Cardiac fibroblast (primary cell): ENCODE data around the gene RTN4.

Experiments used
- DNase-seq, 2 donors: peaks; one replicate each; pipeline versions ENCODE4 v3.0.0 to v3.0.0-alpha.2; 2010; ENCODE audit warnings: low read depth in 2 of 2
- H3K4me3 ChIP-seq, 2 donors: replicated peaks in 1 of 2; 1 replicate in 1 of 2; 2 replicates in 1 of 2; pipeline ENCODE4 v1.5.1; 2011; ENCODE audit warnings: low read depth in 2 of 2, low read length in 2 of 2, mild to moderate bottlenecking in 2 of 2, moderate library complexity in 1 of 2
- TF ChIP-seq, protein P1 (sequence below): IDR thresholded peaks from one replicate; pipeline ENCODE4 v1.5.1; 2011; ENCODE audit warnings: low read depth, mild to moderate bottlenecking, low read length, inconsistent platforms

RTN4 gene

DNA sequence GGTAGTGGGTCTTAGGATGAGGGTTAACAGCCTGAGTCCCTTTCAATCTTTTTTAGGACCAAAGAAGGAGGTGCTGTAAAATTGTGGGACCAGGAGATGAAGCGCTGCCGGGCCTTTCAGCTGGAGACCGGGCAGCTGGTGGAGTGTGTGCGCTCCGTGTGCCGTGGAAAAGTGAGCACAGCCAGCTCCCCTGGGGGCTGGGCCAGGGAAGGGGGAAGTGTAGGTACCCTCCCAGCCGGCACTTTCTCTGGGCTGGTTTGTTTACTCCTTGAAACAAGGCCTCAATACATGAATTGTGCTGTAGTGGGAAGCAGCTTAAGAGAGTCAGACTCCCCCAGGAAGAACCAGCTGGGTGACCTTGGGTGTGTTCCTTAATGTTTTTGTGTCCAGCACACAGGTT, 90.1 kb downstream of the RTN4 start:
- TF ChIP-seq, protein P1, sequence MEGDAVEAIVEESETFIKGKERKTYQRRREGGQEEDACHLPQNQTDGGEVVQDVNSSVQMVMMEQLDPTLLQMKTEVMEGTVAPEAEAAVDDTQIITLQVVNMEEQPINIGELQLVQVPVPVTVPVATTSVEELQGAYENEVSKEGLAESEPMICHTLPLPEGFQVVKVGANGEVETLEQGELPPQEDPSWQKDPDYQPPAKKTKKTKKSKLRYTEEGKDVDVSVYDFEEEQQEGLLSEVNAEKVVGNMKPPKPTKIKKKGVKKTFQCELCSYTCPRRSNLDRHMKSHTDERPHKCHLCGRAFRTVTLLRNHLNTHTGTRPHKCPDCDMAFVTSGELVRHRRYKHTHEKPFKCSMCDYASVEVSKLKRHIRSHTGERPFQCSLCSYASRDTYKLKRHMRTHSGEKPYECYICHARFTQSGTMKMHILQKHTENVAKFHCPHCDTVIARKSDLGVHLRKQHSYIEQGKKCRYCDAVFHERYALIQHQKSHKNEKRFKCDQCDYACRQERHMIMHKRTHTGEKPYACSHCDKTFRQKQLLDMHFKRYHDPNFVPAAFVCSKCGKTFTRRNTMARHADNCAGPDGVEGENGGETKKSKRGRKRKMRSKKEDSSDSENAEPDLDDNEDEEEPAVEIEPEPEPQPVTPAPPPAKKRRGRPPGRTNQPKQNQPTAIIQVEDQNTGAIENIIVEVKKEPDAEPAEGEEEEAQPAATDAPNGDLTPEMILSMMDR = no peak
- DNase-seq = no peak
- no peak overlapping the region for H3K4me3 ChIP-seq

DNA sequence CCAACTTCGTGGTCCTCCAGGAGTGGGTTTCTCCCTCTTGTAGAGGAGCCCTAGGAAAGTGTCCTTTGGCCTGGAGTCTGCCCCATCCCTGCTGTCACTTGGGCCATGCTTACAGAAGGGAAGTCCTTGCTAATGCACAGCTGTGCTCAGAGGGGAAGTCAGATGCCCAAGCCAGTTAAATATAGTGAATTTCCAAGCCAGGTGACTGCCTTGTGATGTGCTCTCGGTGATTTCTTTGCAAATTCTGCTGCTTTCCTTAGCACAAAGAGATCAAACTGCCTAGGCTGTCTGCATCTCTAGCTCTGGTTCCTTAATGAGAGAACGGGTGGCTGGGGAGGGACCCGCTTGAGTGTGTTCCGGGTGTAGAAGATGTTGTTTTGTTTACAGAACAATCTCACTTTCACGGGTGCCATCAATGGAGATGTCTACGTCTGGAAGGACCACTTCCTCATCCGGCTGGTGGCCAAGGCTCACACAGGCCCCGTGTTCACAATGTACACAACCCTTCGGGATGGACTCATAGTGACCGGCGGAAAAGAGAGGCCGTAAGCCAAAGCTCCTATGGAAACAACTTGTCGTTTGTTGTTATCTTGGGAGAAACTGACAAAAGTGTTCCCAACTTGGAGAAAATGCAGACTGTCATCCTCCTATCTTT, 91.4 kb downstream of the RTN4 start:
- no peak for DNase-seq
- H3K4me3 ChIP-seq = no peak overlapping the region
- TF ChIP-seq, protein P1 = no peak

DNA sequence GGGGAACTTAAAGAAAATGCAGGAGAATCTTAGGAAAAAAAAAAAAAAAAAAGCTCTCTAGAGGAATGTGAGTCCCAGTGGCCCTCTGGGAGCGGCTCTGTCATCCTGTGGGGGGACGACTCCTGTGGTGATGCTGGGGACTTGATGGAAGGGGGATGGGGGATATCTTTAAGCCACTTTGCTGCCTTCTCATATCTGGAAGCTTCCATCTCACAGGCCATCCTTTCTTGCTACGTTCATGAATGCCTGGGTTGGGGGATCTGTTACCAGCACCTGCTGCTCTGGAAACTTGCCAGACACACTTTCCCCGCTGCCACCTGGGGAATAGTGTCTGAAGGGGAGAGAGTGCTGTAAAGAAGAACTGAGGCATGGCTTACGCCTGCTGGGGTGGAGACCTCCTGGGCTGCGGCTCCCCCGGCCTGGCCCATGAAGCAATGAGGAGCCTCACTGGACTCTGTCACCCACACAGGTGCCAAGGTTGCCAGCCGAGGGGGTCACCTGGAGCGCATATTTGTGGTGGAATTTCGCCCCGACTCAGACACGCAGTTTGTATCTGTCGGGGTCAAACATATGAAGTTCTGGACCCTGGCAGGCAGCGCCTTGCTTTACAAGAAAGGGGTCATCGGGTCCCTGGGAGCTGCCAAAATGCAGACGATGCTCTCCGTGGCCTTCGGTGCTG, 92.8 kb downstream of the RTN4 start:
- DNase-seq = no peak
- TF ChIP-seq, protein P1 = no peak
- H3K4me3 ChIP-seq = no peak overlapping the region

DNA sequence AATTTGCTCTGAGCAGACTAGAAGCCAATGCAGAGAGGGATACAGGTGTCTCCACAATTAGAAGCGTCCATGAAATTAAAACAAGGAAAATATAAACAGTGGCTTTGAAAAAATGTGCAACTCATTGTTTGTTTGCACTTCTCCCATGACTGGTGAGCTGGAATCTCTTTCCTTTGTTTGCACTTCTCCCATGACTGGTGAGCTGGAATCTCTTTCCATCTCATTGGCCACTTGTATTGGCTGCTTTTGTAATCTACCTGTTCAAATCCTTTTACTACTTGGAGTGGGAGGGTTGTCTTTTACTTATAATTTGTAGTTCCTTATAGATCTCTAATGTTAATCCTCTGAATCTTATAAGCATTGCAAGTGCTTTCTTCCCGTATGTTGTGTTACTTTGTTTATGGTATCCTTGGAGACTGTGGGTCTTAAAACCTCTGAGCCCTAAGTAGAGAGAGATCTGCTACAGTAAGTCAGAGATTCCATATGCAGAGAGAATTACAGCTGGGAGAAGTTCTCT, 94.1 kb downstream of the RTN4 start:
- DNase-seq = no peak
- no peak overlapping the region for H3K4me3 ChIP-seq
- TF ChIP-seq, protein P1 = no peak

DNA sequence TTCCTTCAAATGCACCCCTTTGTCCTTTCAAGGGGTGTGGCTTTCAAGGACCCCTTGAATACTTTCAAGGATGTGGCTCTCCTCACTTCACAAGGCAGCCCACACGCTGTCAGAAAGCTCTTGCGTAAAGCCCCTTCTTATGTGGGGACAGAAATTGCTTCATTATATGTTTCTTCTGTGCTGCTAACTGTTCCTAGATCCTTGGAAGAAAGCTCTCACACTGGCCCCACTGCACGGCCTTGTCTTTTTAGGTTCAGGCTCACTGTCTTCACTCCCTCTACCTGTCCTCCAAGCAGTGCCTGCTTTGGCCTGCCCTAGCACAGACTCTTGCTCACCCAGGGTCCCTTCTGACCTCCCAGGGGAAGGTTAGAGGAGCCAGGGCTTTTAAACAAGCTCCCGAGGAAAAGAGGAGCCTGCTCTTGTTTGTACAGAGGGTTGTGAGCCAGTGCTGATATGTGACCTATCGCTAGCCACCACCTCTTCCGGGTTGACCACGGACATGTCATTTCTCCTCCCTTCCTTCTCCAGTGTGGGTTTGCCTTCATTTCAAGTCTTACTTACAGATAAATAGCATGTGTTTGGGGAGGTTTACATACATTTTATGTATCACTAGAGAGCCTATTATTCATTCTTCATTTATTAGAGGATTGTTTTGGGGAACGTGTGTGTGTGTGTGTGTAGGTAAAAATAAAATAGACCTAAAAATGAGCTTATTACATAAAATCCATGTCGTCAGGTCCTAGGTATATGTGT, 94.7 kb downstream of the RTN4 start:
- peak in 1 of 2 donors; percentile 28 for DNase-seq
- H3K4me3 ChIP-seq = no peak overlapping the region
- TF ChIP-seq, protein P1 = no peak

DNA sequence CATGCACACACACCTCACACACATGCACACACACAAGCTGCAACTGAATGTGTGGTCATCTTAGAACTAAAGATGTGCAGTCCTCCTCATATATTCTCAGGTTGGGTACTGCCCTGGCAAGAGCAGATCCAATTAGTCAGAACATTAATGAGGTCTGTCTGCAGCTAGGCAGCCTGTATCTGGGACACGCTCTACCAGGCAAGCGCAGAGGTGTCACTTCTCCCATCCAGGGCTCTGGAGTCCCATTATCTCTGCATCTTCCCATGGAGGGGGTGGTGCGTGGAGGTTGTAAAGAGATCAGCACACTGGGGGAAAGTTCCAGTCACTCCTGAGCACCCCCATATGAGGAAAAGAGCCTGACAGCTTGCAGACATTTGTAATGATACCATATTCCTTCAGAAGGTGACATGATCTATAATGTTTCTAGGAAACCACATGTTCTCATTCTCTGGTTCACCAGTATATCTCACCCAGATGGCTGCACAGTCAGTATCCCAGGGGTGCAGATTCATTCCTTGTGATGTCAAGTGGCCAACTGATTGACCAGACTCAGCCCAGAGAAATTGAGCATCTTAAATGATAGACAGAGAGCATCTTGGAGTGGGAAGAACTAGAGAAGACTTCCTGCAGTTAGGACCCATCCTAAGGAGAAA, 95.4 kb downstream of the RTN4 start:
- TF ChIP-seq, protein P1 = no peak
- H3K4me3 ChIP-seq = no peak overlapping the region
- DNase-seq = no peak
